Measurements from ENCODE around the gene MAP3K13.

MAP3K13 gene

GRCh38 chr3:185342459-185343174, 20.3 kb upstream of the MAP3K13 start:
- H3K27ac ChIP-seq, result no peak overlapping the region
- no peak for TF ChIP-seq CTCF (IDR thresholded peaks at IDR 0.05)
- TF ChIP-seq ZFX (IDR thresholded peaks at IDR 0.05; ENCODE audit: borderline replicate concordance), result no peak

- no peak overlapping the region for H3K27ac ChIP-seq
- no peak for TF ChIP-seq ZFX (IDR thresholded peaks at IDR 0.05; ENCODE audit: borderline replicate concordance)
- no peak for TF ChIP-seq CTCF (IDR thresholded peaks at IDR 0.05)
Observed at GRCh38 chr3:185347399-185347798, 15.5 kb upstream of the MAP3K13 start.

GRCh38 chr3:185350841-185351240, 12.1 kb upstream of the MAP3K13 start:
- no peak overlapping the region for H3K27ac ChIP-seq
- no peak for TF ChIP-seq CTCF (IDR thresholded peaks at IDR 0.05)

- H3K27ac ChIP-seq, result no peak overlapping the region
- no peak for TF ChIP-seq ZFX (IDR thresholded peaks at IDR 0.05; ENCODE audit: borderline replicate concordance)
- TF ChIP-seq CTCF (IDR thresholded peaks at IDR 0.05), result no peak
Observed at GRCh38 chr3:185351396-185351795, 11.5 kb upstream of the MAP3K13 start.

- TF ChIP-seq ZFX (IDR thresholded peaks at IDR 0.05; ENCODE audit: borderline replicate concordance) (no peak), CTCF (IDR thresholded peaks at IDR 0.05) (no peak)
- H3K27ac ChIP-seq, result no peak overlapping the region
Observed at GRCh38 chr3:185353225-185353624, 9.7 kb upstream of the MAP3K13 start.

- TF ChIP-seq CTCF (IDR thresholded peaks at IDR 0.05) (peak; percentile 86), ZFX (IDR thresholded peaks at IDR 0.05; ENCODE audit: borderline replicate concordance) (no peak)
- no peak overlapping the region for H3K27ac ChIP-seq
Observed at GRCh38 chr3:185353823-185354614, 8.9 kb upstream of the MAP3K13 start.

GRCh38 chr3:185356499-185356898, 6.4 kb upstream of the MAP3K13 start:
- TF ChIP-seq CTCF (IDR thresholded peaks at IDR 0.05) (no peak), ZFX (IDR thresholded peaks at IDR 0.05; ENCODE audit: borderline replicate concordance) (no peak)
- H3K27ac ChIP-seq, result no peak overlapping the region

All from 22Rv1 (cell line).